Tongue (tissue), 2 donors: ENCODE results near the gene PTK6. TPM values are rescaled to one million over a fixed set of nuclear protein-coding genes. Genes with fewer than 3 reads are reported as not detected.
A peak's percentile ranks its signal among the peaks of the same experiment; 100 is the strongest.

ENCODE experiments used
- DNase-seq: peaks from one replicate; pipeline ENCODE4 v3.0.0-alpha.2; 2015
- total RNA-seq: library from RNA; depleted of rRNA; stranded (reverse); fragments of >200 nt; gene quantifications from one replicate; pipeline ENCODE4 v1.2.3, GENCODE V29; 2014

PTK6 gene
- total RNA-seq, 1 donor from 2014 or later: 4.6 TPM

- no peak for DNase-seq
These were observed 30.0 kb downstream of the PTK6 start for GRCh38 chr20:63507083-63507743.

GRCh38 chr20:63505723-63506122, 31.5 kb downstream of the PTK6 start:
- no peak for DNase-seq

GRCh38 chr20:63505281-63505680, 31.9 kb downstream of the PTK6 start:
- DNase-seq: no peak

GRCh38 chr20:63504642-63505041, 32.5 kb downstream of the PTK6 start:
- no peak for DNase-seq

- DNase-seq: no peak
These were observed 33.7 kb downstream of the PTK6 start for GRCh38 chr20:63503524-63503923.

GRCh38 chr20:63502671-63503172, 34.5 kb downstream of the PTK6 start:
- DNase-seq: no peak

- DNase-seq: peak; percentile 88
These were observed 35.1 kb downstream of the PTK6 start for GRCh38 chr20:63501818-63502670.

- DNase-seq: peak; percentile 56
These were observed 36.0 kb downstream of the PTK6 start for GRCh38 chr20:63500902-63501817.

GRCh38 chr20:63500151-63500901, 36.9 kb downstream of the PTK6 start:
- peak; percentile 61 for DNase-seq

GRCh38 chr20:63499338-63499969, 37.7 kb downstream of the PTK6 start:
- no peak for DNase-seq

- DNase-seq: peak; percentile 55
These were observed 38.2 kb downstream of the PTK6 start, which contains the start of gene EEF1A2 for GRCh38 chr20:63498960-63499337. Gene EEF1A2 (minus strand): TSS chr20:63499083. CDS start chr20:63497763, 1,320 bp downstream.

GRCh38 chr20:63497946-63498935, 38.9 kb downstream of the PTK6 start:
- no peak for DNase-seq

- DNase-seq: no peak
These were observed 39.8 kb downstream of the PTK6 start for GRCh38 chr20:63497138-63497945.

- DNase-seq: no peak
These were observed 40.5 kb downstream of the PTK6 start for GRCh38 chr20:63496596-63497120.

- DNase-seq: peak; percentile 76
These were observed 41.2 kb downstream of the PTK6 start for GRCh38 chr20:63495741-63496595.

- no peak for DNase-seq
These were observed 41.9 kb downstream of the PTK6 start for GRCh38 chr20:63495167-63495720.
